ENCODE data around the gene COX8C. TPM values are rescaled to one million over a fixed set of nuclear protein-coding genes. Genes with fewer than 3 reads are reported as not detected.

The COX8C gene
- total and polyA plus RNA-seq, 2 of the 8 experiments (the other 6 are each of a cell fraction or from before 2014, with no cell fraction given): not detected

DNA sequence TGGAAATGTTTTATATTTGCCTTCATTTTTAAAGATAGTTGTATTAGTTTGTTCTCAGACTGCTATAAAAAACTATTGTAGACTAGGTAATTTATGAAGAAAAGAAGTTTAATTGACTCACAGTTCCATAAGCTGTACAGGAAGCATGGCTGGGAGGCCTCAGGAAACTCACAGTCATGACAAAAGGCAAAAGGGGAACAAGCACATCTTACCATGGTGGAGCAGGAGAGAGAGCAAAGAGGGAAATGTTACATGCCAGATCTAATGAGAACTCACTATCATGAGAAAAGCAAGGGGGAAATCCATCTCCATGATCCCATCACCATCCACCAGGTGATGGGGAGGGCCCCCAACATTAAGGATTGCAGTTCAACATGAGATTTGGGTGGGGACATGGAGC, 48.2 kb downstream of the COX8C start:
- CTCF ChIA-PET (ENCODE audit: partially characterized antibody): no interaction called here
- Histone ChIP-seq H4K20me1 (replicated peaks in 1 of 2; ENCODE audit: control insufficient read depth in 1 of 2, insufficient read depth in 2 of 2, low read length in 2 of 2) (no peaks in the 10 kb centered on the region), H4K91ac (replicated peaks; ENCODE audit: insufficient read length, low read length) (no peak overlapping the region)

More for the DNA sequence above, 48.2 kb downstream of the COX8C start:
- Histone ChIP-seq H3K14ac (ENCODE audit: insufficient read length) (no peak overlapping the region), H2BK120ac (replicated peaks; ENCODE audit: low read depth, low read length) (no peak overlapping the region), H4K5ac (ENCODE audit: insufficient read length, low read depth, low read length) (no peak overlapping the region), H2BK12ac (ENCODE audit: low read depth, low read length) (no peak overlapping the region), H3K79me2 (ENCODE audit: control insufficient read depth in 1 of 2, insufficient read depth in 2 of 2, low read length in 2 of 2) (no peaks in the 10 kb centered on the region), H3K23me2 (ENCODE audit: low read depth, low read length) (no peaks in the 10 kb centered on the region), H4K8ac (ENCODE audit: extremely low read depth, insufficient read depth, low read length) (no peak overlapping the region), H3K27me3 (replicated peaks in 1 of 4; ENCODE audit: control insufficient read depth in 3 of 4, extremely low read depth in 1 of 4, insufficient read depth in 3 of 4, low read length in 3 of 4) (no peaks in the 10 kb centered on the region; a peak in 1 of 7 replicates), H3K23ac (ENCODE audit: insufficient read length) (no peak overlapping the region), H2BK15ac (ENCODE audit: low read length) (no peak overlapping the region), H3K4me1 (replicated peaks in 1 of 4; ENCODE audit: control insufficient read depth in 3 of 4, insufficient read depth in 4 of 4, low read length in 3 of 4) (no peaks in the 10 kb centered on the region), H3K9me3 (ENCODE audit: insufficient read depth in 2 of 2, low read depth in 1 of 2, low read length in 1 of 2) (peaks cover 0 to 4% of the 10 kb centered on the region in 2 experiments; a peak in 1 of 4 replicates), H3K56ac (replicated peaks; ENCODE audit: insufficient read length, low read depth, low read length) (no peak overlapping the region), H3K4me3 (ENCODE audit: extremely low read depth in 1 of 4, insufficient read depth in 2 of 4, low read depth in 3 of 4, low read length in 4 of 4) (no peak overlapping the region), H3K4ac (replicated peaks; ENCODE audit: insufficient read length, low read depth, low read length) (no peak overlapping the region), H2BK5ac (ENCODE audit: low read depth, low read length) (no peak overlapping the region), H3K18ac (ENCODE audit: extremely low read depth, low read length) (no peak overlapping the region), H3K27ac (ENCODE audit: low read depth, low read length) (no peak overlapping the region), H2AK5ac (ENCODE audit: low read depth, low read length) (no peak overlapping the region), H3K79me1 (ENCODE audit: low read depth, low read length) (no peaks in the 10 kb centered on the region), H3K4me2 (ENCODE audit: insufficient read depth in 1 of 2, low read depth in 2 of 2, low read length in 2 of 2) (no peak overlapping the region), H2AFZ (ENCODE audit: low read length) (no peak overlapping the region), H2BK20ac (ENCODE audit: low read length) (no peak overlapping the region), H3K36me3 (ENCODE audit: control insufficient read depth in 2 of 4, insufficient read depth in 4 of 4, low read length in 3 of 4) (no peaks in the 10 kb centered on the region), H3K9ac (replicated peaks in 1 of 4; ENCODE audit: extremely low read depth in 1 of 4, low read depth in 3 of 4, low read length in 3 of 4) (no peak overlapping the region)
- DNase-seq (ENCODE audit: low read depth in 1 of 2, low spot score in 2 of 2) (no peak), FAIRE-seq (no peak)
- TF ChIP-seq ASH2L (IDR thresholded peaks at IDR 0.05; ENCODE audit: low read length) (no peak), CBX8 (IDR thresholded peaks at IDR 0.05; ENCODE audit: borderline replicate concordance, low read depth, low read length) (no peak), TEAD4 (IDR thresholded peaks at IDR 0.05; ENCODE audit: low read depth, low read length) (no peak), EP300 (IDR thresholded peaks at IDR 0.05; ENCODE audit: borderline replicate concordance in 1 of 2, low read depth in 2 of 2, low read length in 2 of 2) (no peak), SRF (IDR thresholded peaks at IDR 0.05; ENCODE audit: low read depth, low read length) (no peak), SUZ12 (IDR thresholded peaks at IDR 0.05; ENCODE audit: low read length) (no peak), MAFK (IDR thresholded peaks at IDR 0.05; ENCODE audit: low read depth, low read length) (no peak), PHF8 (conservative IDR thresholded peaks at IDR 0.05; ENCODE audit: low read depth, low read length) (no peak), CHD2 (IDR thresholded peaks at IDR 0.05; ENCODE audit: low read length) (no peak), BACH1 (IDR thresholded peaks at IDR 0.05; ENCODE audit: low read length) (no peak), TAF7 (optimal IDR thresholded peaks at IDR 0.05; ENCODE audit: borderline replicate concordance, low read depth, low read length) (no peak), TCF12 (IDR thresholded peaks at IDR 0.05; ENCODE audit: low read depth, low read length) (no peak), ZNF274 (IDR thresholded peaks at IDR 0.05; ENCODE audit: borderline replicate concordance, extremely low read depth, low read length) (no peak)
- TF ChIP-seq, protein P1, sequence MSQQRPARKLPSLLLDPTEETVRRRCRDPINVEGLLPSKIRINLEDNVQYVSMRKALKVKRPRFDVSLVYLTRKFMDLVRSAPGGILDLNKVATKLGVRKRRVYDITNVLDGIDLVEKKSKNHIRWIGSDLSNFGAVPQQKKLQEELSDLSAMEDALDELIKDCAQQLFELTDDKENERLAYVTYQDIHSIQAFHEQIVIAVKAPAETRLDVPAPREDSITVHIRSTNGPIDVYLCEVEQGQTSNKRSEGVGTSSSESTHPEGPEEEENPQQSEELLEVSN (IDR thresholded peaks at IDR 0.05): no peak
- POLR2A ChIA-PET (ENCODE audit: partially characterized antibody): no interaction called here

Measured in H1 (cell line).